Neural cell (in vitro differentiated cells): Measurements from ENCODE around the gene PCBD1. TPM values are rescaled to one million over a fixed set of nuclear protein-coding genes. Genes with fewer than 3 reads are reported as not detected.

Experiments
- H2AFZ ChIP-seq: fragments of 200-600, 300-800 bp; sonication (generic), shearing (Covaris generic); 2 replicates; pipeline ENCODE4 v1.6.0; 2014; ENCODE audit warnings: low read depth, mild to moderate bottlenecking, antibody characterized with exemption, low read length, moderate library complexity
- H3F3A ChIP-seq: fragments of 200-600 bp; shearing (Covaris generic); 2 replicates; pipeline ENCODE4 v1.6.1; 2016; ENCODE audit warnings: mild to moderate bottlenecking, moderate library complexity, mixed read lengths, antibody characterized with exemption, low read length; ENCODE audit not compliant: insufficient read depth, poor library complexity, severe bottlenecking
- H3K27ac ChIP-seq: fragments of 200-600, 300-800 bp; sonication (generic), shearing (Covaris generic); 2 replicates; pipeline ENCODE4 v1.5.1; 2014; ENCODE audit warnings: mild to moderate bottlenecking, low read length, moderate library complexity
- H3K27me3 ChIP-seq: fragments of 300-800, 200-600 bp; sonication (generic), shearing (Covaris generic); 2 replicates; pipeline ENCODE4 v1.6.0; 2014; ENCODE audit warnings: mild to moderate bottlenecking, low read depth, low read length, moderate library complexity; ENCODE audit not compliant: insufficient read depth
- H3K36me3 ChIP-seq: fragments of 300-800, 200-600 bp; sonication (generic), shearing (Covaris generic); 2 replicates; pipeline ENCODE4 v1.5.1; 2014; ENCODE audit warnings: mild to moderate bottlenecking, antibody characterized with exemption, low read length, moderate library complexity; ENCODE audit not compliant: insufficient read depth
- H3K4me2 ChIP-seq: fragments of 300-800, 200-600 bp; sonication (generic), shearing (Covaris generic); 2 replicates; pipeline ENCODE4 v1.6.0; 2014; ENCODE audit warnings: mild to moderate bottlenecking, low read length
- H3K4me3 ChIP-seq: fragments of 300-800, 200-600 bp; sonication (generic), shearing (Covaris generic); 2 replicates; pipeline ENCODE4 v1.5.1; 2014; ENCODE audit warnings: mild to moderate bottlenecking, low read length, moderate library complexity
- H3K79me2 ChIP-seq: fragments of 200-600 bp; shearing (Covaris generic); replicated peaks from 2 replicates; pipeline ENCODE4 v1.6.0; 2014; ENCODE audit warnings: mild to moderate bottlenecking, low read length, moderate library complexity; ENCODE audit not compliant: insufficient read depth
- H3K9ac ChIP-seq: fragments of 300-800, 200-600 bp; sonication (generic), shearing (Covaris generic); 2 replicates; pipeline ENCODE4 v1.6.1; 2016; ENCODE audit warnings: mild to moderate bottlenecking, low read length, mixed read lengths
- H3K9me2 ChIP-seq: fragments of 200-600 bp; shearing (Covaris generic); 2 replicates; pipeline ENCODE4 v1.6.1; 2016; ENCODE audit warnings: mild to moderate bottlenecking, low read length, mixed read lengths; ENCODE audit not compliant: insufficient read depth
- H3K9me3 ChIP-seq: fragments of 200-600, 300-800 bp; sonication (generic), shearing (Covaris generic); 2 replicates; pipeline ENCODE4 v1.6.1; 2016; ENCODE audit warnings: mild to moderate bottlenecking, mixed run types, low read length, moderate library complexity, mixed read lengths
- H4K20me1 ChIP-seq: fragments of 200-600 bp; shearing (Covaris generic); 2 replicates; pipeline ENCODE4 v1.6.1; 2016; ENCODE audit warnings: mild to moderate bottlenecking, mixed run types; ENCODE audit not compliant: insufficient read depth
- EZH2 ChIP-seq: fragments of 200-600, 300-800 bp; shearing (Covaris generic), sonication (generic); IDR thresholded peaks from 2 replicates; pipeline ENCODE4 v1.6.1; 2014; ENCODE audit warnings: antibody characterized with exemption, low read length, borderline replicate concordance, mild to moderate bottlenecking; ENCODE audit not compliant: insufficient read depth, poor library complexity, severe bottlenecking
- MXI1 ChIP-seq: fragments of 450-650 bp; conservative IDR thresholded peaks from 2 replicates; pipeline ENCODE4 v1.6.1; 2014; ENCODE audit warnings: antibody characterized with exemption, mild to moderate bottlenecking; ENCODE audit not compliant: poor library complexity, severe bottlenecking
- POLR2AphosphoS5 ChIP-seq: IDR thresholded peaks from 2 replicates; pipeline ENCODE4 v1.6.1; 2012
- RAD21 ChIP-seq: fragments of 450-650 bp; conservative IDR thresholded peaks from 2 replicates; pipeline ENCODE4 v1.6.1; 2014; ENCODE audit warnings: antibody characterized with exemption, mild to moderate bottlenecking, moderate library complexity
- REST ChIP-seq: IDR thresholded peaks from 2 replicates; pipeline ENCODE4 v1.6.1; 2012; ENCODE audit warnings: borderline replicate concordance
- SMC3 ChIP-seq: fragments of 450-650 bp; conservative IDR thresholded peaks from 2 replicates; pipeline ENCODE4 v1.6.1; 2014; ENCODE audit warnings: antibody characterized with exemption, mild to moderate bottlenecking, moderate library complexity; ENCODE audit not compliant: poor library complexity
- TAF1 ChIP-seq: IDR thresholded peaks from 2 replicates; pipeline ENCODE4 v1.6.1; 2012; ENCODE audit warnings: low read depth
- polyA plus RNA-seq: library from polyadenylated mRNA; depleted of rRNA; stranded (reverse); fragments of >200 nt; gene quantifications from 2 replicates; pipeline ENCODE4 v1.2.3, GENCODE V29; 2014
- TF ChIP-seq, protein P1 (sequence below): fragments of 450-650 bp; IDR thresholded peaks from 2 replicates; pipeline ENCODE4 v1.5.1; 2014; ENCODE audit warnings: antibody characterized with exemption, mild to moderate bottlenecking, moderate library complexity; ENCODE audit not compliant: poor library complexity, severe bottlenecking

Gene PCBD1
- polyA plus RNA-seq, 1 donor from 2014 or later: 15.8 TPM

DNA sequence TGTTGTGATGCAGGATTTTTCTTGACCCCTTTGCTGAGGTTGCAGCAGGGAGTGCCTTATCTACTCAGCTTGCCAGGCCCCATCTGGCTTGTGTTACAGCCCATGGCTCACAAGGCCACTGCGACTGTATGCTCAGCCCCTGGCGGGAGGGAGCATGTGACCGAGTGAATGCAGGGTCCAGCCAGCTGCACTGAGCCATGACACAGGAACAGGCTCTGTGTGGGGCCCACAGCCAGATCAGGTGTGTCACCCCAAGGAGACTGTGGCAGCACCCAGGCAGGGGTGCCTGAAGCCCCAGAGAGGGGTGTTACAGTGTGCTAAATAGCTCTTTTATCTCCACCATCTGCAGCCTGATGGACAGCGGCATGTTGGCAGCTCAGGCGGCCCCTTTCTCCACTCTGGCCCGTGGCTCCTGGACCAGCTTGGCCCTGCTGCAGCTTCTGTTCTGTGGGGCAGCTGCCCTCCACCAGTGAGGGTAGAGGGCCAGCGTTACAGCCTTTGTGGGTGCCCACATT lies 2.6 kb upstream of the PCBD1 start:
- H3K9me2 ChIP-seq: no peaks in the 10 kb centered on the region
- no peak overlapping the region for H3K9ac ChIP-seq
- no peak overlapping the region for H3K4me2 ChIP-seq

DNA sequence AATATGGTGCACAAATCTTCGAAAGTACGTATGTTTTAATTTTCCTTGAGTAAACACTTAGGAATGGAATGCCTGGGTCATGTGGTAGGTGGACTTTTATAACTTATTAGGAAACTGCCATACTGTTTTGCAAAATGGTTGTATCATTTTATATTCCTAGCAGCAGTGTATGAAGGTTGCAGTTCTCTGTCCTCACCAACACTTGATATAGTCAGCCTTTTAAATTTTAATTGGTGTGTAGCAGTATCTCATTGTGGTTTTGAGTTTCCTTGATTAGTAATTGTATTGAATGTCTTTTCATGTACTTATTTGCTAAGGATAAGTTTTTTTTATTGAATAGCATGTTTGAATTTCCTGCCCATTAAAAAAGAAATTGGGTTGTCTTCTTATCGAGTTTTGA lies 926 bp upstream of the PCBD1 start:
- H3K9me3 ChIP-seq: no peaks in the 10 kb centered on the region
- no peaks in the 10 kb centered on the region for H3K27me3 ChIP-seq
- H4K20me1 ChIP-seq: no peaks in the 10 kb centered on the region
- H3K79me2 ChIP-seq: no peaks in the 10 kb centered on the region
- H3K27ac ChIP-seq: no peak overlapping the region
- no peaks in the 10 kb centered on the region for H3K36me3 ChIP-seq
- no peak overlapping the region for H3K4me2 ChIP-seq
- no peak overlapping the region for H2AFZ ChIP-seq
- H3K9ac ChIP-seq: no peak overlapping the region
- H3F3A ChIP-seq: no peaks in the 10 kb centered on the region
- H3K9me2 ChIP-seq: no peaks in the 10 kb centered on the region
- no peak overlapping the region for H3K4me3 ChIP-seq
- TF ChIP-seq POLR2AphosphoS5: no peak

More for the DNA sequence above, 2.6 kb upstream of the PCBD1 start:
- H3K4me3 ChIP-seq: no peak overlapping the region
- H3K79me2 ChIP-seq: no peaks in the 10 kb centered on the region
- H3K27ac ChIP-seq: no peak overlapping the region
- TF ChIP-seq EZH2 (no peak), POLR2AphosphoS5 (no peak), REST (no peak), TAF1 (no peak), SMC3 (no peak), MXI1 (no peak)
- TF ChIP-seq, protein P1, sequence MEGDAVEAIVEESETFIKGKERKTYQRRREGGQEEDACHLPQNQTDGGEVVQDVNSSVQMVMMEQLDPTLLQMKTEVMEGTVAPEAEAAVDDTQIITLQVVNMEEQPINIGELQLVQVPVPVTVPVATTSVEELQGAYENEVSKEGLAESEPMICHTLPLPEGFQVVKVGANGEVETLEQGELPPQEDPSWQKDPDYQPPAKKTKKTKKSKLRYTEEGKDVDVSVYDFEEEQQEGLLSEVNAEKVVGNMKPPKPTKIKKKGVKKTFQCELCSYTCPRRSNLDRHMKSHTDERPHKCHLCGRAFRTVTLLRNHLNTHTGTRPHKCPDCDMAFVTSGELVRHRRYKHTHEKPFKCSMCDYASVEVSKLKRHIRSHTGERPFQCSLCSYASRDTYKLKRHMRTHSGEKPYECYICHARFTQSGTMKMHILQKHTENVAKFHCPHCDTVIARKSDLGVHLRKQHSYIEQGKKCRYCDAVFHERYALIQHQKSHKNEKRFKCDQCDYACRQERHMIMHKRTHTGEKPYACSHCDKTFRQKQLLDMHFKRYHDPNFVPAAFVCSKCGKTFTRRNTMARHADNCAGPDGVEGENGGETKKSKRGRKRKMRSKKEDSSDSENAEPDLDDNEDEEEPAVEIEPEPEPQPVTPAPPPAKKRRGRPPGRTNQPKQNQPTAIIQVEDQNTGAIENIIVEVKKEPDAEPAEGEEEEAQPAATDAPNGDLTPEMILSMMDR: no peak
- H4K20me1 ChIP-seq: no peaks in the 10 kb centered on the region
- no peaks in the 10 kb centered on the region for H3K27me3 ChIP-seq
- H3K9me3 ChIP-seq: no peaks in the 10 kb centered on the region
- H2AFZ ChIP-seq: no peak overlapping the region
- H3F3A ChIP-seq: no peaks in the 10 kb centered on the region
- no peaks in the 10 kb centered on the region for H3K36me3 ChIP-seq

GRCh38 chr10:70886921-70887665 lies 1.3 kb downstream of the PCBD1 start:
- H3K4me3 ChIP-seq: peak overlapping the region; percentile 70
- H3K4me2 ChIP-seq: no peak overlapping the region
- H2AFZ ChIP-seq: no peak overlapping the region
- no peaks in the 10 kb centered on the region for H3K9me2 ChIP-seq
- H3K27ac ChIP-seq: no peak overlapping the region
- no peaks in the 10 kb centered on the region for H3K36me3 ChIP-seq
- no peak for TF ChIP-seq REST
- TF ChIP-seq POLR2AphosphoS5: no peak
- TF ChIP-seq RAD21: no peak
- TF ChIP-seq, protein P1: no peak
- no peaks in the 10 kb centered on the region for H3K27me3 ChIP-seq
- H4K20me1 ChIP-seq: no peaks in the 10 kb centered on the region
- H3K79me2 ChIP-seq: no peaks in the 10 kb centered on the region
- no peaks in the 10 kb centered on the region for H3K9me3 ChIP-seq
- H3F3A ChIP-seq: no peaks in the 10 kb centered on the region
- H3K9ac ChIP-seq: peak overlapping the region; percentile 50
